HG02763 (cell line): ENCODE measurements around the gene PDZD2.

Experiments
- ATAC-seq: cut with Tn5 transposase; IDR thresholded peaks from one replicate; pipeline ENCODE4 v1.9.1; 2021; ENCODE audit warnings: mild to moderate bottlenecking, moderate library complexity; ENCODE audit not compliant: unreplicated experiment

Gene PDZD2

DNA sequence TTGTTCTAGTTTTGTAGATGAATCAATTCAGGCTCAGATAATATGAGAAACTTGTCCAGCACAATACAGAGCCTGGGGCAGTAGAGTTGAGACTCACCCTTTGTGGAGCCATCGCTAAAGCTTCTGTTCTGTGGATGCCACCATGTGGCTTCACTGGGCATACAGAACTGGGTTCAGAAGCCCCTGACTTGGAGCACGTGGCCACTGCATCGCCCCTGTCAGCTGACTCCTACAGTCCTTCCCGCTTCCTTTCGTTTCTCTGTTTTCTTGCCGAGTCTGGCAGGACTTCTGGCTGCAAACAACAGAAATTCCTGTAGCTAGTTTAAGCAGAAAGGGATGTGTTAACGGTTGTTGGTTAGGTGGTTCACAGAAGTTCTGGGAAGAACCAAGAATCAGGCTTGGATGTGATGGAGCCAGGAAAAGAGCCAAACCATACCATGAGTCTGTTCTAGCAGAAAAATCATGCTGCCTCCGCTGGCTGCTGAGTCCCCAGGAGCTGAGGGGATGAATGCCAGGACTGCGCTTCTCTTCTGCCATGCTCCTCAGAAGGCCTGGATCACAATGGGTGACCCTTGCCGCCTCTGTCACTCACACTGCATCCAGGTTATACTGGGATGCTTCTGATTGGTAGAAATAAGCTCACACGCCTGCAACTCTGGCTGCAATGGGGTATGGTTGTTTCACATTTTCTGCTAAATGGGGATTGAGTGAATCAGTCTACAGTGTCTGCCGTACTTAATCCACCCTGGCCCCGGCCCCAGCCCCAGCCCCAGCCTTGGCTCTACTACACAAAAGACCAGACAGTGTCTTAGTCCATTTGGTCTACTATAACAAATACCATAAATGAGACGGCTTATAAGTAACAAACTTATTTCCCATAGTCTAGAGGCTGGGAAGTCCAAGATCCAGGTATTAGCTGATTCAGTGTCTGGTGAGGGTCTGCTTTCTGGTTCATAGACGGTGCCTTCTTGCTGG lies 272.6 kb downstream of the PDZD2 start:
- no peak for ATAC-seq

GRCh38 chr5:31913808-31914207 lies 274.9 kb downstream of the PDZD2 start:
- no peak for ATAC-seq

- ATAC-seq: no peak
Measured at GRCh38 chr5:31916327-31916726, 277.4 kb downstream of the PDZD2 start.

- no peak for ATAC-seq
Measured at GRCh38 chr5:31918739-31919138, 279.8 kb downstream of the PDZD2 start.

DNA sequence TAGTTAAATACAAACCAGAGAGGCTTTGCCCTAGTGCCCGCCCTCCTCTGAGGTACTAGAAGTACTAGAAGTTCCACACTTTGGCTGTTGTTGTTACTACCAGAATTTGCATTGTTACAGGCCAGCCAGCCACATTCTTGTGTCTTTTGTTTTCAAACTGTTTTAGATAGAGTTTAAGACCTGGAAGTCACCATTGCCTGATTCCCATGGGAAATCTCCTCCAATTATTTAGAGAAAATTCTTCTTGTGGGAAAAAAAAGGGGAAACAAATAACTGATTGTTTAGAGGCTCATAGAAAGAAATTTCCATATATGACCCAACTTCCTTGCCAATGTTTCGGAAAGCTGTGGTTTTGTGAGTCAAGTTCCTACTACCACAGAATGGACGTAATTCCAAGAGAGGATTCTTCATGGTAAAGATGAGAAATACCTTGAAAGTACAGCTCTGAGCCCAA lies 282.9 kb downstream of the PDZD2 start:
- no peak for ATAC-seq

- no peak for ATAC-seq
Measured at GRCh38 chr5:31924005-31924404, 285.1 kb downstream of the PDZD2 start.

DNA sequence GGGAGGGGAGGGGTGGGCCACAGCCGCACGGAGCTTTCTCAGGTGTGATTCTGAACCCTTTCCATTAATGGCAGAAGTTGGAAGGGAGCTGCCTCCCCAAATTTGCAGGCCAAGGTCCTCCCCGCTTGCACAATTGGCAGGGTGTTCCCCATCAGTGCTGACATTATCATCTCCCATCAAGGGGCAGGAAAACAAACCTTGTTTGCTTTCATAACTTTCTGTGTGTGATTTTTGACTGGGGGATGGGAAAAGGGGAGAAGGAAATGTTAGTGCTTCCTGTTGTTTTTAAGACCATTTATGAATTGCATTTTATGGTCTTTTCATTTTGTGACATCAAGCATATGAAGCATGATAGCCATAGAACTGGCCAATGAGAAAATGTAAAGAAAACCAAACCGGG lies 292.9 kb downstream of the PDZD2 start:
- ATAC-seq: no peak

DNA sequence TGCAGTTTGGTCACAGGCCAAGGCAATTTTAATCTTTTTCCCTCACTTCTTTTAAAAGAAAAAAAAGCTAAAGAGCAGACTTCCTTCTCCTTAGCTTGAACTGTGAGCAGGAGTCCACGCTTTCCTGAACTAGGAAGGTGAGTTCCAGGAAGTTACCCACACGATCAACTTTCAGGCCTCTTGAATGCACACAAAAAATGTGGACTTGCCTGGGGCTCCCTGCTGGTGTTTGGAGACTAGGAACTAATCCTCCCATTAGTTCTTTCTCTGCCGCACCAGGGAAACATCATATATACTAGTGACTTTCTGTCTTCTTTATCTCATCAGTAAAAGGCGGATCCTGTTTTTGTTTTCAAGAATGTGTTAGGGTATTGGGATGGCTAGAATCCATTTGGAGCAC lies 295.2 kb downstream of the PDZD2 start:
- no peak for ATAC-seq

DNA sequence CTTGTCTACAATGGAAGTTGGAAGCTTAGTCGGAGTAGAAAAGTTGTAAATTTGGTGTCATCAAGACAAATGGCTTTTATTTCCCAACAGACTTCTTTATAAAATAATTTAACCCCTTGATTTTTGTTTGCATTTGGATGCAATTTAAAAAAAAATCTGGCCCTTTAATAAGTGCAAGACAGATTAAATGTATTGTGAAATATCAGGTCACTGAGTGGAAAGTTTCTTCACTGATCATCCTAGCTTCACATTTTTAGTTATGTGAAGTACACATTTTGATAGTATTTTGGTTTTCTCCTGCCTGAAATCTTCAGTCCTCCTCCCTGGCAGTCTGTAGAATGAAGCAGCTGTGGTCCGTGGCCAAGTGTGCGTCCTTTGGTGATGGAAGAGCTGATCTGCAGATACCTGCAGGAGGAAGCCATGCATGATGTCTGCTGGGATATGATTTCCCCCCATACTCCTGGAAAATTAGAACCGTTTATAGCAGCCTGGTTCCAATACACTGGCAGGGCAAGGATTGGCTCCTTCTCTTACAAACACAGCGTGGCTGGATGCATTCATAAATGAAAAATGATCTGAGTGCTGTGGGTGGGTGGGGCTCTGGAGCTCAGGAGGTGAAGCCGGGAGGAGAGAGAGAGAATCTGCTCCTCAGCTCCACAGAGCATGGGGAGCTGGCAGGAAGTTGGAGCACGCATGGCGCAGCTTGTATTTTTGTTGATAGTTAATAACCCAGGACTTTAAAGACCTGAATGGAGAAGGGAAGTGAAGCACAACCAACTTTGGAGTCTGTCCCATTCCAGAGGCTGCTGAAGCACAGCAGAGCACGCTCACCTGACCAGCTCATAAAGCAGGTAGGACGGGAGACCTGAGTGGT lies 296.8 kb downstream of the PDZD2 start:
- ATAC-seq: no peak

DNA sequence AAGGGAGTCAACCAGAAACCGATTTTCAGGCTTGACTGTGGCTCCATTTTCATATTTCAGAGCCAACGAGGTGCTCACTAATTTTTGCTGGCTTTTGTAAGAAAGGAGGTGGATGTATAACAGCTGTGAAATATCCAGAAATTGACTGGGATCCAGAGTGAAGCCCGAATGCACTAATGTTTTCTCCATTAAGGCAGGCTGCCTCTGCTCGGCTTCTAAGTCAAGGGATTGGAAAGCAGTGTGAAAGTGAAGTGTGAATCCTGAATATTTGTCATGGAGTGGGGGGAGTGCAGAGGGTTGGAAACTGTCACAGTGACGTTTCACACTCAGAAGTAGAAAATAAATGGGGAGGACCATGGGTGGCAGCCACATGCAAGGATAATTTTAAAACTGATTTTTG lies 297.8 kb downstream of the PDZD2 start:
- ATAC-seq: no peak

GRCh38 chr5:31937226-31937625 lies 298.3 kb downstream of the PDZD2 start:
- no peak for ATAC-seq

- ATAC-seq: no peak
Measured at GRCh38 chr5:31937703-31938102, 298.8 kb downstream of the PDZD2 start.

- no peak for ATAC-seq
Measured at GRCh38 chr5:31939151-31939550, 300.2 kb downstream of the PDZD2 start.

- no peak for ATAC-seq
Measured at GRCh38 chr5:31941151-31941755, 302.3 kb downstream of the PDZD2 start.

DNA sequence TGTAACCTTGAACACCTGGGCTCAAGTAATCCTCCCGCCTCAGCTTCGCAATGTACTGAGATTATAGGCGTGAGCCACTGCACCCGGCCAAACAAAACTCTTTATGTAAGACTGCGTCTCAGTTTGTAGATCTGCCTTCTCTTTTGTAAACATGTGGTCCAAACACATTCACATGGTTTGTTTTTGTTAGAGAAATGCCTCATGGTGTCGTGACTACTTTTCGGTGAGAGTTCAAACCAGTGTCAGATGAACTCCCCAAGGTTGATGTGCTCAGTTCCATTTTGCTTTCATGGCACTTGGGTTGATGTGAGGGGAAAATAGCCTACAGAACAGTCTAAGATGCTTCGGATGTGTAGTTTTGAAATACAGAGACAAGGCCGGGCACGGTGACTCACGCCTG lies 303.6 kb downstream of the PDZD2 start:
- ATAC-seq: no peak

DNA sequence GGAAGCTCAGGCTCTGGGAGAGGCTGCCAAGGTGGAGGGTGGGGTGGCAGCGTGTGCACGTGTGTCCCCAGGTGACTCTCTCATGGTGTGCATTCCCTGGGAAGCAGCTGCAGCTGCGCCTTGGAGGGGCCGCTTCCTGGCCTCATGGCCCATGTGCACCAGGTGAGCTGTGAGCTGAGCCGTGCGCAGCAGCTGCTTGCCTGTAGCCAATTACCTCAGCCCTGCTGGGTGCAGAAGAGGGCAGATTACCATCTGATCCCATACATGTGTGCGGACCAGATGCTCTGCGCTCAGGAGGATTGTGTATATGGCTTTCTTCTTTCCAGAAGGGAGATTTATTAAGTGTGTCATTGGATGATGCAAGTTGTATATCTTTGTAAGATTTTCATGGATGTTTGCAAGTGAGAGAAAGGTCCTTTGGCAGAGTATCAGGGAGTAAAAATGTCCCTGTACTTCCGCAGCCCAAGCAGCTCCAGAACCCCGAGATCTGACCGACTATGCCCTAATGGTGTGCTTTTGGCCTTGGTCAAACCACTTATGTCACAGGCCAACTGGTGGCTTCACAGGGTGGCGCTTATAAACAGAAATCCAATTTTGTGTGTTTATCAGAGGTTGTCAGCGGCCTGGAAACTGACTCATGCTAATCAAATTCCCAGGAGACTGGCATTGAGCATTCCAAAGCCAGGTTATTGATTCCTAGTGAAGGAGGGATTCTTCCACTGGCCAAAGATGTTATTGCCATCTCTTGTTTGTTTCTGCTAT lies 305.9 kb downstream of the PDZD2 start:
- ATAC-seq: no peak

GRCh38 chr5:31948006-31948405 lies 309.1 kb downstream of the PDZD2 start:
- ATAC-seq: no peak

GRCh38 chr5:31952067-31952466 lies 313.1 kb downstream of the PDZD2 start:
- ATAC-seq: no peak

- no peak for ATAC-seq
Measured at GRCh38 chr5:31954091-31954490, 315.2 kb downstream of the PDZD2 start.

DNA sequence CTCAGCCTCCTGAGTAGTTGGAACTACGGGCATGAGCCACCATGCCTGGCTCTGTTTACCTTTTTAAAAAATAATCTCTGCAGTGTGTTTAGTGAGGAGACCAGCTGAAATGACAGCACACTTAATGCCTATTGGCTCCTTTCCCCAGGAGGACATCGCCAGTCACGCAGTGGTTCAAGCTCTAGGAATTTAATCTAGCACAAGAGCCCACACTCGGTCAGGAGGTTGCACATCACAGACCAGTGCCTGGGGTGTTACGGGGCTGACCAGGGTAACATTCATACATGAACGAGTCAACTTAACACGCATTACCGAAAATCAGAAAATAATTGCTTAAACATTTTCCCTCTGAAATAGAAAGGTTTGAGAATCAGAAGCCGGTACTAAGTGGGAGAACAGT lies 318.2 kb downstream of the PDZD2 start:
- no peak for ATAC-seq

DNA sequence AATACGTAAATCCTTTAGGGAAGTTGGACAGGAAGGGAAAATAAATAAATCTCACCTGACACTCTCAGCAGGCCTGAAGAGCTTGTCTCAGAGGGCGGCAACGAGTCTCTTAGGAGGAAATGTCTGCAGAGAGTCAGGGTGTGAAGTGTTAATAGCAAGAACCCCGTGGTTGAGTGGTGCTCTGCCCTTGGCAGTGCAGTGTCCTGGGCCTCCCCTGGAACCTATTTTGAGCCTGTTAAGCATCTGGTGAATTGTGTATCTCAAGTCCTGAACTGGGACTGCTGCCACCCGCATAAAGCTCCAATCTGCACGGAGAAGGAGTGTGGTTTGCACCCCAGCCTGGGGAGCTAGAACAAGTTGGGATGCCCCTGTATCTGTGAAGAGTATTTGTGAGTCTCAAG lies 323.4 kb downstream of the PDZD2 start:
- ATAC-seq: no peak
